ENCODE data around the gene PCBP4.
"Not testable (repeated sequence)": the region's sequence is repeated elsewhere in the genome, so short reads cannot be mapped to it uniquely, and the experiment has no call there.

The PCBP4 gene

GRCh38 chr3:51994530-51994929, 27.3 kb upstream of the PCBP4 start:
- no peak for DNase-seq (ENCODE audit: low read depth)

GRCh38 chr3:51993657-51994056, 26.4 kb upstream of the PCBP4 start:
- DNase-seq (ENCODE audit: low read depth): not testable (repeated sequence)

GRCh38 chr3:51992017-51992682, 24.9 kb upstream of the PCBP4 start:
- DNase-seq (ENCODE audit: low read depth): no peak

GRCh38 chr3:51990501-51990971, 23.3 kb upstream of the PCBP4 start:
- DNase-seq (ENCODE audit: low read depth): not testable (repeated sequence)

GRCh38 chr3:51988286-51989146, 21.3 kb upstream of the PCBP4 start:
- DNase-seq (ENCODE audit: low read depth): no peak

- no peak for DNase-seq (ENCODE audit: low read depth)
These were observed 20.3 kb upstream of the PCBP4 start for GRCh38 chr3:51987568-51987967.

GRCh38 chr3:51986010-51986947, 19.0 kb upstream of the PCBP4 start:
- no peak for DNase-seq (ENCODE audit: low read depth)

GRCh38 chr3:51985063-51985462, 17.8 kb upstream of the PCBP4 start:
- DNase-seq (ENCODE audit: low read depth): no peak

GRCh38 chr3:51984269-51984647, 17.0 kb upstream of the PCBP4 start:
- DNase-seq (ENCODE audit: low read depth): no peak

GRCh38 chr3:51983578-51984268, 16.5 kb upstream of the PCBP4 start:
- DNase-seq (ENCODE audit: low read depth): no peak

- DNase-seq (ENCODE audit: low read depth): peak; percentile 61
These were observed 15.8 kb upstream of the PCBP4 start, which contains the start of gene ACY1 for GRCh38 chr3:51982838-51983577. ACY1 (plus strand) TSS chr3:51983535; CDS start chr3:51984065, 530 bp downstream.

- no peak for DNase-seq (ENCODE audit: low read depth)
These were observed 15.1 kb upstream of the PCBP4 start for GRCh38 chr3:51982352-51982837.

GRCh38 chr3:51980253-51980652, 13.0 kb upstream of the PCBP4 start:
- DNase-seq (ENCODE audit: low read depth): no peak

- DNase-seq (ENCODE audit: low read depth): no peak
These were observed 10.9 kb upstream of the PCBP4 start for GRCh38 chr3:51978143-51978502.

GRCh38 chr3:51977446-51978142, 10.3 kb upstream of the PCBP4 start:
- DNase-seq (ENCODE audit: low read depth): no peak

GRCh38 chr3:51975852-51976549, 8.7 kb upstream of the PCBP4 start:
- no peak for DNase-seq (ENCODE audit: low read depth)

- peak; percentile 64 for DNase-seq (ENCODE audit: low read depth)
These were observed 8.0 kb upstream of the PCBP4 start, which contains the start of gene ABHD14A for GRCh38 chr3:51974963-51975851. ABHD14A (plus strand) TSS chr3:51975064; CDS start chr3:51975136, 72 bp downstream.

- no peak for DNase-seq (ENCODE audit: low read depth)
These were observed 7.2 kb upstream of the PCBP4 start for GRCh38 chr3:51974277-51974962.
